Measurements from ENCODE around the gene SCD. TPM values are rescaled to one million over a fixed set of nuclear protein-coding genes. Genes with fewer than 3 reads are reported as not detected.

The SCD gene
- total and polyA plus RNA-seq, 2 of the 13 experiments (the other 11 are each of a cell fraction or from before 2014, with no cell fraction given) = 492 to 512 TPM

DNA sequence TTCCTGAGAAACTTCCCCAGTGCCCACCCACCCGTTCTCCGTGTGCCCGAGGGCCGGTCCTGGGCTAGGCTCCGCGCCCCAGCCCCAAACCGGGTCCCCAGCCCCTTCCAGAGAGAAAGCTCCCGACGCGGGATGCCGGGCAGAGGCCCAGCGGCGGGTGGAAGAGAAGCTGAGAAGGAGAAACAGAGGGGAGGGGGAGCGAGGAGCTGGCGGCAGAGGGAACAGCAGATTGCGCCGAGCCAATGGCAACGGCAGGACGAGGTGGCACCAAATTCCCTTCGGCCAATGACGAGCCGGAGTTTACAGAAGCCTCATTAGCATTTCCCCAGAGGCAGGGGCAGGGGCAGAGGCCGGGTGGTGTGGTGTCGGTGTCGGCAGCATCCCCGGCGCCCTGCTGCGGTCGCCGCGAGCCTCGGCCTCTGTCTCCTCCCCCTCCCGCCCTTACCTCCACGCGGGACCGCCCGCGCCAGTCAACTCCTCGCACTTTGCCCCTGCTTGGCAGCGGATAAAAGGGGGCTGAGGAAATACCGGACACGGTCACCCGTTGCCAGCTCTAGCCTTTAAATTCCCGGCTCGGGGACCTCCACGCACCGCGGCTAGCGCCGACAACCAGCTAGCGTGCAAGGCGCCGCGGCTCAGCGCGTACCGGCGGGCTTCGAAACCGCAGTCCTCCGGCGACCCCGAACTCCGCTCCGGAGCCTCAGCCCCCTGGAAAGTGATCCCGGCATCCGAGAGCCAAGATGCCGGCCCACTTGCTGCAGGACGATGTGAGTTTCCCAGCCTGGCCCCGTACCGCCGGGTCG, at the start of gene SCD (continued):
- TF ChIP-seq, protein P1, sequence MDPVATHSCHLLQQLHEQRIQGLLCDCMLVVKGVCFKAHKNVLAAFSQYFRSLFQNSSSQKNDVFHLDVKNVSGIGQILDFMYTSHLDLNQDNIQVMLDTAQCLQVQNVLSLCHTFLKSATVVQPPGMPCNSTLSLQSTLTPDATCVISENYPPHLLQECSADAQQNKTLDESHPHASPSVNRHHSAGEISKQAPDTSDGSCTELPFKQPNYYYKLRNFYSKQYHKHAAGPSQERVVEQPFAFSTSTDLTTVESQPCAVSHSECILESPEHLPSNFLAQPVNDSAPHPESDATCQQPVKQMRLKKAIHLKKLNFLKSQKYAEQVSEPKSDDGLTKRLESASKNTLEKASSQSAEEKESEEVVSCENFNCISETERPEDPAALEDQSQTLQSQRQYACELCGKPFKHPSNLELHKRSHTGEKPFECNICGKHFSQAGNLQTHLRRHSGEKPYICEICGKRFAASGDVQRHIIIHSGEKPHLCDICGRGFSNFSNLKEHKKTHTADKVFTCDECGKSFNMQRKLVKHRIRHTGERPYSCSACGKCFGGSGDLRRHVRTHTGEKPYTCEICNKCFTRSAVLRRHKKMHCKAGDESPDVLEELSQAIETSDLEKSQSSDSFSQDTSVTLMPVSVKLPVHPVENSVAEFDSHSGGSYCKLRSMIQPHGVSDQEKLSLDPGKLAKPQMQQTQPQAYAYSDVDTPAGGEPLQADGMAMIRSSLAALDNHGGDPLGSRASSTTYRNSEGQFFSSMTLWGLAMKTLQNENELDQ (CRISPR knock-in tag; IDR thresholded peaks at IDR 0.05; ENCODE audit: borderline replicate concordance) = no peak
- no peak for TF ChIP-seq KDM6A (CRISPR knock-in tag; IDR thresholded peaks at IDR 0.05; ENCODE audit: low read depth)
- no peak for TF ChIP-seq MTF1 (CRISPR knock-in tag; IDR thresholded peaks at IDR 0.05)
- TF ChIP-seq SMARCE1 (IDR thresholded peaks at IDR 0.05; ENCODE audit: borderline replicate concordance) = no peak
- TF ChIP-seq AGO1 (IDR thresholded peaks at IDR 0.05; ENCODE audit: low read depth, low read length, poor library complexity, severe bottlenecking) = no peak
- peak; percentile 69 for TF ChIP-seq ZFY (CRISPR knock-in tag; IDR thresholded peaks at IDR 0.05)
- TF ChIP-seq ZNF790 (CRISPR knock-in tag; IDR thresholded peaks at IDR 0.05; ENCODE audit: borderline replicate concordance) = peak; percentile 85; the same call in 1 of the 2 replicates
- TF ChIP-seq, protein P2, sequence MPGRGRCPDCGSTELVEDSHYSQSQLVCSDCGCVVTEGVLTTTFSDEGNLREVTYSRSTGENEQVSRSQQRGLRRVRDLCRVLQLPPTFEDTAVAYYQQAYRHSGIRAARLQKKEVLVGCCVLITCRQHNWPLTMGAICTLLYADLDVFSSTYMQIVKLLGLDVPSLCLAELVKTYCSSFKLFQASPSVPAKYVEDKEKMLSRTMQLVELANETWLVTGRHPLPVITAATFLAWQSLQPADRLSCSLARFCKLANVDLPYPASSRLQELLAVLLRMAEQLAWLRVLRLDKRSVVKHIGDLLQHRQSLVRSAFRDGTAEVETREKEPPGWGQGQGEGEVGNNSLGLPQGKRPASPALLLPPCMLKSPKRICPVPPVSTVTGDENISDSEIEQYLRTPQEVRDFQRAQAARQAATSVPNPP (CRISPR knock-in tag; IDR thresholded peaks at IDR 0.05) = peak; percentile 79; the same call in 1 of the 2 replicates
- peak; percentile 58; the same call in 1 of the 2 replicates for TF ChIP-seq NFKB2 (CRISPR knock-in tag; IDR thresholded peaks at IDR 0.05; ENCODE audit: borderline replicate concordance)
- no peak for TF ChIP-seq NR3C1 (CRISPR knock-in tag; IDR thresholded peaks at IDR 0.05)
- no peak for TF ChIP-seq BRD4 (CRISPR knock-in tag; IDR thresholded peaks at IDR 0.05)
- TF ChIP-seq TOE1 (CRISPR knock-in tag; IDR thresholded peaks at IDR 0.05) = no peak
- no peak for TF ChIP-seq ZNF383 (CRISPR knock-in tag; IDR thresholded peaks at IDR 0.05; ENCODE audit: borderline replicate concordance)
- TF ChIP-seq, protein P3, sequence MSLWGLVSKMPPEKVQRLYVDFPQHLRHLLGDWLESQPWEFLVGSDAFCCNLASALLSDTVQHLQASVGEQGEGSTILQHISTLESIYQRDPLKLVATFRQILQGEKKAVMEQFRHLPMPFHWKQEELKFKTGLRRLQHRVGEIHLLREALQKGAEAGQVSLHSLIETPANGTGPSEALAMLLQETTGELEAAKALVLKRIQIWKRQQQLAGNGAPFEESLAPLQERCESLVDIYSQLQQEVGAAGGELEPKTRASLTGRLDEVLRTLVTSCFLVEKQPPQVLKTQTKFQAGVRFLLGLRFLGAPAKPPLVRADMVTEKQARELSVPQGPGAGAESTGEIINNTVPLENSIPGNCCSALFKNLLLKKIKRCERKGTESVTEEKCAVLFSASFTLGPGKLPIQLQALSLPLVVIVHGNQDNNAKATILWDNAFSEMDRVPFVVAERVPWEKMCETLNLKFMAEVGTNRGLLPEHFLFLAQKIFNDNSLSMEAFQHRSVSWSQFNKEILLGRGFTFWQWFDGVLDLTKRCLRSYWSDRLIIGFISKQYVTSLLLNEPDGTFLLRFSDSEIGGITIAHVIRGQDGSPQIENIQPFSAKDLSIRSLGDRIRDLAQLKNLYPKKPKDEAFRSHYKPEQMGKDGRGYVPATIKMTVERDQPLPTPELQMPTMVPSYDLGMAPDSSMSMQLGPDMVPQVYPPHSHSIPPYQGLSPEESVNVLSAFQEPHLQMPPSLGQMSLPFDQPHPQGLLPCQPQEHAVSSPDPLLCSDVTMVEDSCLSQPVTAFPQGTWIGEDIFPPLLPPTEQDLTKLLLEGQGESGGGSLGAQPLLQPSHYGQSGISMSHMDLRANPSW (CRISPR knock-in tag; IDR thresholded peaks at IDR 0.05; ENCODE audit: borderline replicate concordance) = 0 out of 2 replicates have a peak, but pooled peaks have one; percentile 45
- no peak for TF ChIP-seq FOXK1 (CRISPR knock-in tag; IDR thresholded peaks at IDR 0.05; ENCODE audit: borderline replicate concordance, low read depth)
- no peak for TF ChIP-seq ATRX (CRISPR knock-in tag; IDR thresholded peaks at IDR 0.05; ENCODE audit: borderline replicate concordance)
- TF ChIP-seq, protein P4, sequence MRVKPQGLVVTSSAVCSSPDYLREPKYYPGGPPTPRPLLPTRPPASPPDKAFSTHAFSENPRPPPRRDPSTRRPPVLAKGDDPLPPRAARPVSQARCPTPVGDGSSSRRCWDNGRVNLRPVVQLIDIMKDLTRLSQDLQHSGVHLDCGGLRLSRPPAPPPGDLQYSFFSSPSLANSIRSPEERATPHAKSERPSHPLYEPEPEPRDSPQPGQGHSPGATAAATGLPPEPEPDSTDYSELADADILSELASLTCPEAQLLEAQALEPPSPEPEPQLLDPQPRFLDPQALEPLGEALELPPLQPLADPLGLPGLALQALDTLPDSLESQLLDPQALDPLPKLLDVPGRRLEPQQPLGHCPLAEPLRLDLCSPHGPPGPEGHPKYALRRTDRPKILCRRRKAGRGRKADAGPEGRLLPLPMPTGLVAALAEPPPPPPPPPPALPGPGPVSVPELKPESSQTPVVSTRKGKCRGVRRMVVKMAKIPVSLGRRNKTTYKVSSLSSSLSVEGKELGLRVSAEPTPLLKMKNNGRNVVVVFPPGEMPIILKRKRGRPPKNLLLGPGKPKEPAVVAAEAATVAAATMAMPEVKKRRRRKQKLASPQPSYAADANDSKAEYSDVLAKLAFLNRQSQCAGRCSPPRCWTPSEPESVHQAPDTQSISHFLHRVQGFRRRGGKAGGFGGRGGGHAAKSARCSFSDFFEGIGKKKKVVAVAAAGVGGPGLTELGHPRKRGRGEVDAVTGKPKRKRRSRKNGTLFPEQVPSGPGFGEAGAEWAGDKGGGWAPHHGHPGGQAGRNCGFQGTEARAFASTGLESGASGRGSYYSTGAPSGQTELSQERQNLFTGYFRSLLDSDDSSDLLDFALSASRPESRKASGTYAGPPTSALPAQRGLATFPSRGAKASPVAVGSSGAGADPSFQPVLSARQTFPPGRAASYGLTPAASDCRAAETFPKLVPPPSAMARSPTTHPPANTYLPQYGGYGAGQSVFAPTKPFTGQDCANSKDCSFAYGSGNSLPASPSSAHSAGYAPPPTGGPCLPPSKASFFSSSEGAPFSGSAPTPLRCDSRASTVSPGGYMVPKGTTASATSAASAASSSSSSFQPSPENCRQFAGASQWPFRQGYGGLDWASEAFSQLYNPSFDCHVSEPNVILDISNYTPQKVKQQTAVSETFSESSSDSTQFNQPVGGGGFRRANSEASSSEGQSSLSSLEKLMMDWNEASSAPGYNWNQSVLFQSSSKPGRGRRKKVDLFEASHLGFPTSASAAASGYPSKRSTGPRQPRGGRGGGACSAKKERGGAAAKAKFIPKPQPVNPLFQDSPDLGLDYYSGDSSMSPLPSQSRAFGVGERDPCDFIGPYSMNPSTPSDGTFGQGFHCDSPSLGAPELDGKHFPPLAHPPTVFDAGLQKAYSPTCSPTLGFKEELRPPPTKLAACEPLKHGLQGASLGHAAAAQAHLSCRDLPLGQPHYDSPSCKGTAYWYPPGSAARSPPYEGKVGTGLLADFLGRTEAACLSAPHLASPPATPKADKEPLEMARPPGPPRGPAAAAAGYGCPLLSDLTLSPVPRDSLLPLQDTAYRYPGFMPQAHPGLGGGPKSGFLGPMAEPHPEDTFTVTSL (CRISPR knock-in tag; IDR thresholded peaks at IDR 0.05; ENCODE audit: borderline replicate concordance) = peak; percentile 8; the same call in 1 of the 2 replicates
